Activated T-cell treated with anti-CD3 and anti-CD28 coated beads for 4 hours (primary cell): ENCODE results near the gene EIF4EBP3.

Source experiments
- DNase-seq: peaks from one replicate; pipeline ENCODE4 v3.0.0-alpha.2; 2020

EIF4EBP3 gene

GRCh38 chr5:140557136-140557805 lies 9.8 kb downstream of the EIF4EBP3 start, which contains the start of gene SRA1:
TSS of gene SRA1 (minus strand) at chr5:140557473. CDS start at chr5:140557452, 21 bp downstream.
- peak; percentile 69 for DNase-seq

DNA sequence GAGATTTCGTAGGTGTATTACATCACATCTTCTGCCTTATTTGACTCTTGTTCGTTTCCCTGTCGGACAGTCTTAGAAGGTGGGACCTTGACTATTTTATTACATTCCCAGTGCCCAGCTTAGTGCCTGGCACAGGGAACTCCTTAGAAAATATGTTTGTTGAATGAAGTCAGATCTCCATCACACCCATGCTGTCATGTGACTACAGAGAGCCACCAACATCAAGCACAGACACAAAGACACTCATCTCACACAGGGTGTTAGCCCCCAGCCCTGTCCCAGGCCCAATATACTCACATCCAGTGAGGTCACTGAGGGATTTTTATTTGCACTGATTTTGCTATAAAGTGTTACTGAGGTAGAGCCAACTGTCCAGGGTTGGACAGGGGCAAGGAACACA lies 10.5 kb downstream of the EIF4EBP3 start:
- no peak for DNase-seq

- DNase-seq, result no peak
Observed at GRCh38 chr5:140558542-140558941, 11.1 kb downstream of the EIF4EBP3 start.

GRCh38 chr5:140560227-140560626 lies 12.8 kb downstream of the EIF4EBP3 start:
- no peak for DNase-seq

GRCh38 chr5:140561753-140562523 lies 14.5 kb downstream of the EIF4EBP3 start:
- no peak for DNase-seq

- DNase-seq, result no peak
Observed at GRCh38 chr5:140563596-140563995, 16.1 kb downstream of the EIF4EBP3 start.

DNA sequence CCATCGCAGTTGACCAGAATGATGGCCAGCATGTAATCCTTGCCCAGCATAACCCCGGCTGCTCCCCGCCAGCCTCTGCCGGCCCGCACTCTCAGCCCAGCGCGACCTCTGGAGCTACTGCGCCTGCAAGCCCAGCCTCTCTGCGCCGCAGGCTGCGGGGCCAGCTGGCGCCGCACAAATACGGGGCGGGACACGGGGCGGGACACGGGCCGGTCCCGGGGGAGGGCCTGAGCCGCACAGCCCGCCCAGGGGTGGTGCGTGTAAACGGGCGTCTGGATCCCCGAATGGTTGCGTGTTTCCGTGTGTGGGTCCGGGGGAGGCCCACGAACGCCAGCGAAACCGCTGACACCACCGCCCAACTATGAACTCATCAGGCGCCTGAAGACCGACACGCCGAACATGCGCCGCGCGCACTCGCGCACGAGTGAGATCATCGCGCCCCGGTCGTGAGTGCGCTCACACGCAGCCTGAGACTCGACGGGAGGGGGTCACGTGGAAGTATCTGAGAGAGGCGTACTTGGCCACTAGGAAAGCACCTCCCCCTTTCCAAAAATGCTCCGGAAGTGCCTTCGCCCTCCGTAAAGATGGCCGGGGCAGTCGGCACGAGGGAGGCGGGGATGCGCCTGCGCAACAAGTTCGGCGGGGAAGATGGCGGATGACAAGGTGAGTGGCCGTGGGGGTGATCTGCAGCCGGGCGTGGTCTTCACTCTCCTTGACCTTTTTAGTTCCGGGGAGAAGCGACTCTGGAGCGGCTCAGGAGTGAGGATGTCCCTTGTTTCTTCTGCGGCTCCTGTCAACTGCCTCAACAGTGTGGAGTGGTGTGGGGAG lies 16.9 kb downstream of the EIF4EBP3 start, which contains the start of the genes APBB3 and SLC35A4:
Gene APBB3, minus strand, starts transcription at position 403 of the 828 bp plus-strand sequence. Its CDS starts 353 bp downstream, at position 50.
Gene SLC35A4, plus strand, starts transcription at position 633 of the 828 bp plus-strand sequence. CDS start 2,342 bp downstream, outside the sequence.
- peak; percentile 92 for DNase-seq

DNA sequence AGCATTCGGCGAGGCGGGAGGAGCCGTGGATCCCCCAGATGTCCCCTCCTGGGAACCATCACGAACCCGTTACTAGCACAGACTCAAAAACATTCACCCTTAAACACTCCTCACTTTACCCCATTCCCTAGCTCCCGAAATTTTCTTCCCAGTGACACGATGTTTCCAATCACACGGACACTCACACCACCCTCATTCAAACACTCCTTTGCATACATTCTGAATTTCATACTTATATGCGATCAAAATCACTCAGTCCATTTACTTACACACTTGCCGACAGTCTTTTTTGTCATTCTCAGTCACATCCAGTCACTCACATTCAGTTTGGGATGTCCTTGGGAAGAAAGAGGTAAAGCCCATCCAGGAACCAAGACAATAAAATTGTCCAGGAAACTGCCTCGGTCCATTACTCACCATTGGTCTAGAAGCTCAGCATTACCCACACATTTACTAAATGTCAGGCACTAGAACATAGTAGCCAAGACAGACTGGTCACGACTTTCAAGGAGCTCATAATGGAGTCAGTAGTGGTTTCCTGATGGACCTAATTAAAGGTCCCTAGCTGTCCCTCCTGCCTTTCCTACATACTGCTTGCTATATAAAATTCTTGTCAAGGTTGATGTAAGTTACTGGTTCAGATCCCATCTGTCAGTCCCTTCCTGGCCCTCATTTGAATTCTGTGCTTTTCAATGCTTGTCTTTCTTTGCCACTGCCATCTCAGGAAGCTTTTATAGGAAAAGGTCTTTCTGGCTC lies 17.7 kb downstream of the EIF4EBP3 start:
- DNase-seq, result no peak

DNA sequence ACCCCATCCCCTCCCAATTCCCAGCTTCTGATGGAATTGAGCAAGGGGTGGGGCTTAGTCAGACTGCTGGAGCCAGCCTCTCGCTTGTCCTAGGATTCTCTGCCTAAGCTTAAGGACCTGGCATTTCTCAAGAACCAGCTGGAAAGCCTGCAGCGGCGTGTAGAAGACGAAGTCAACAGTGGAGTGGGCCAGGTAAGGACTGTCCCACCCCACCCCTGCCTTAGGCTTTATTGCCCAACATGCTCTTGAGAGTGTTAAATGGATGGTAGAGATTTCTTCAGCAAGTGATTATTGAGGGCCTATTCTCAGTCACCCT lies 18.3 kb downstream of the EIF4EBP3 start:
- no peak for DNase-seq

- DNase-seq, result no peak
Observed at GRCh38 chr5:140566665-140567064, 19.2 kb downstream of the EIF4EBP3 start.

DNA sequence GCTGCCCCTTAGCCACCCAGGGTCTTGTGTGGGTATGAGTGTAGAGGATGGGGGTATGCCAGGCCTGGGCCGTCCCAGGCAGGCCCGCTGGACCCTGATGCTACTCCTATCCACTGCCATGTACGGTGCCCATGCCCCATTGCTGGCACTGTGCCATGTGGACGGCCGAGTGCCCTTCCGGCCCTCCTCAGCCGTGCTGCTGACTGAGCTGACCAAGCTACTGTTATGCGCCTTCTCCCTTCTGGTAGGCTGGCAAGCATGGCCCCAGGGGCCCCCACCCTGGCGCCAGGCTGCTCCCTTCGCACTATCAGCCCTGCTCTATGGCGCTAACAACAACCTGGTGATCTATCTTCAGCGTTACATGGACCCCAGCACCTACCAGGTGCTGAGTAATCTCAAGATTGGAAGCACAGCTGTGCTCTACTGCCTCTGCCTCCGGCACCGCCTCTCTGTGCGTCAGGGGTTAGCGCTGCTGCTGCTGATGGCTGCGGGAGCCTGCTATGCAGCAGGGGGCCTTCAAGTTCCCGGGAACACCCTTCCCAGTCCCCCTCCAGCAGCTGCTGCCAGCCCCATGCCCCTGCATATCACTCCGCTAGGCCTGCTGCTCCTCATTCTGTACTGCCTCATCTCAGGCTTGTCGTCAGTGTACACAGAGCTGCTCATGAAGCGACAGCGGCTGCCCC lies 19.8 kb downstream of the EIF4EBP3 start:
- no peak for DNase-seq

- no peak for DNase-seq
Observed at GRCh38 chr5:140567871-140568270, 20.4 kb downstream of the EIF4EBP3 start.

GRCh38 chr5:140568443-140569063 lies 21.1 kb downstream of the EIF4EBP3 start:
- no peak for DNase-seq

- no peak for DNase-seq
Observed at GRCh38 chr5:140569197-140569596, 21.7 kb downstream of the EIF4EBP3 start.

DNA sequence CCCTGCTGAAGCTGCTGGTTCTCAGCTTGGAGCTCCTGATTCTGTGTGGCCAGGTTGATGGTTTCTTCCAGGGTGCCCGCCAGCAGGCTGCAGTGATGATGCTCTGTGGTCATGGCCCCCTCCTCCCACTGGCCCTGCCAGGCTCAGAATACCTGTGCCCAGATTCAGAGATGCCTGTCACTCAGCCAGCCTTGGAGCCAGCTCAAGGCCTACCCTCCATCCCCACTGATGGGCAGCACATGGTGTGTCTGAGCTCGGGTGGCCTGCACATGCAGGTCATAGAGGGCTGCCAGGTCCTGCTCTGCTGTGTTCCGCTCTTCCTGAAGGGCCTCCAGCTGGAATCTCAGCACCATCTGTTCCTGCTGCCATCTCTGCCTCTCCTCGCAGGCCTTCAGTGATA lies 22.6 kb downstream of the EIF4EBP3 start:
- DNase-seq, result no peak

DNA sequence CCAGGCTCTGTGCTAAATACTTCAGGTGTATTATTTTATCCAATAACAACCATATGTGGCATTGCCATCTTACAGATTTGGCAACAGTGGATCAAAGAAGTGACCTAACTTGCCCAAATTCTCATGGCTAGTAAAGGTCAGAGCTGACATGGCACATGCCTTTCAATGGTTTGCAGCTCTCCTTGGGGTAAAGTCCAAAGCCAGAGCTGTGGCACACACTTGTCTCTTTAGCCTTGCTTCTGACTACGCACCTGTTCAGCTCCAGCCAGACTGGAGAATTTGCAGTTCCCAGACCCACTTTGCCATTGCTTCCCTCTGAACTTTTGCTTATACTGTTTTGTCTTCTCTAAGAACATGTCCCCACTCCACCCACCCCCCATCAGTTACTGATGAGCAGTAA lies 23.0 kb downstream of the EIF4EBP3 start:
- no peak for DNase-seq

DNA sequence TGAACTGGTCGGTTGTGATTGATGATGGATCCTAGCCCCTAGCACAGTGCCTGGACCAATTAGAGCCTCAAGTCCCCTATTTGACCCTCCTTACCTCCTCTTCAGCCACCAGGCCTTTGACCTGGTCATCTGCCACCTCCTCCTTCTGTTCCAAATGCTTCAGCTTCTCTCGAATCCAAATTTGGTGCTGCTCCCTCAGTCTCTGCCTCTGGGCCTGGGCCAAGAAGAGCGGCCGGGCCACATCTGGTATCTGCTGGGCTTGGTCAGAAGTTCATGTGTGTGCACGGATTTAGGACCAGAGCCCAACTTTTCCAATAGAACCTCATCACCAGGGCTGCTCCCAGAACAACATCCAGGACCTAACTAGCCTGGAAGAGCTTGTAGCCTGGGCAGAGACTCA lies 23.6 kb downstream of the EIF4EBP3 start:
- no peak for DNase-seq

GRCh38 chr5:140573683-140574082 lies 26.2 kb downstream of the EIF4EBP3 start:
- DNase-seq, result no peak

DNA sequence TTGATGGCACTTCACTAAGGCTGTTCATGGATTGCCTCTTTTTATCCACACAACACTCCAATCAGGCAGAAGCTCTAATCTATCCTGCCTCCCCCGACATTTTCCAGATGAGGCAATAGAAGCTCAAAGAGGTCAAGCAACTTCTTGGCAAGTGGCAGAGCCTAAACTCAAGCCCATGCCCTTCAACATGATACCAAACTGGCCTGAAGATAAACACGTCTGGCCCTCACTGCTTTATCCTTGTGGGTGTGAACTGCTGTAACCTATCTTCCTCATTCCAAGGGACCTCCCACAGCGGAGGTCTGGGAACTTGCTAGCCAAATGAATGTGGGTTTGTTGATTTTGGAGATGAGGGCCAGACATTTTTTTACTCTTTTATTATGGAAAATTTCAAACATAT lies 26.7 kb downstream of the EIF4EBP3 start:
- DNase-seq, result no peak

DNA sequence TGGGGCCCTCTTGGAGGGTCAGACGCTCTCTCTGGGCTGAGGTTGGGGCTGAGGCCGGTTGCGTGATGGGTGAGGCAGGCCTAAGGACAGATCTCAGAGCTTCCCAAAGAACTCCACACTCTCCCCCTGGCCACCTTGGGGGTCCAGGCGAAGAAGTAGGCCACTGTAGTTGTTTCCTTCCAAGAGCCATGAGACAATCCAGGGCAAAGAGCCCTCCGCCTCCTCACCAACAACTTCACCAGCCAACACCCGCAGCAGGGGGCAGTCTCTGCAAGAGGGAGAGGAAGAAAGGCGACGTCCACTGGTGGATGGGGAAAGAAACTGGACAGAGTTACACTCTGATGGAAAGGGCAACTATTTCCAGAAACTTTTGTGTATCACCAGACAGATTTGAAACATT lies 27.8 kb downstream of the EIF4EBP3 start:
- DNase-seq, result no peak

- no peak for DNase-seq
Observed at GRCh38 chr5:140576776-140577201, 29.3 kb downstream of the EIF4EBP3 start.
